H1 (cell line): ENCODE data around the gene CCDC83. TPM values are rescaled to one million over a fixed set of nuclear protein-coding genes. Genes with fewer than 3 reads are reported as not detected.

Experiments
- CTCF ChIA-PET: fragments of 300-600 bp; sonication (Branson Sonifier 250); formaldehyde crosslinking; loops from one replicate; lab custom pipeline; 2021; ENCODE audit not compliant: partially characterized antibody; lab: Charles Lee
- POLR2A ChIA-PET: fragments of 300-600 bp; sonication (Branson Sonifier 250); formaldehyde crosslinking; loops from one replicate; lab custom pipeline; 2021; ENCODE audit warnings: inconsistent platforms; ENCODE audit not compliant: partially characterized antibody; lab: Charles Lee
- DNase-seq, 2 experiments: peaks; one replicate each; pipeline versions ENCODE4 v3.0.0 to v3.0.0-alpha.2; 2010 to 2022; ENCODE audit warnings: low spot score in 2 of 2, low read depth in 1 of 2, mixed read lengths in 1 of 2
- FAIRE-seq: peaks from 2 replicates; lab custom pipeline; 2011; peaks lifted over from hg19 to GRCh38; lab: Jason Lieb, UNC
- H2AFZ ChIP-seq: 2 replicates; pipeline ENCODE4 v1.8.1; 2012; ENCODE audit warnings: low read length, inconsistent platforms
- H2AK5ac ChIP-seq: 2 replicates; pipeline ENCODE4 v1.6.1; 2013; ENCODE audit warnings: low read depth, low read length
- H2BK120ac ChIP-seq: replicated peaks from 2 replicates; pipeline ENCODE3; 2013; ENCODE audit warnings: low read depth, low read length, inconsistent platforms
- H2BK12ac ChIP-seq: 2 replicates; pipeline ENCODE4 v1.6.1; 2013; ENCODE audit warnings: low read depth, low read length
- H2BK15ac ChIP-seq: 2 replicates; pipeline ENCODE4 v1.6.1; 2013; ENCODE audit warnings: low read length
- H2BK20ac ChIP-seq: 2 replicates; pipeline ENCODE4 v1.6.1; 2013; ENCODE audit warnings: low read length
- H2BK5ac ChIP-seq: 2 replicates; pipeline ENCODE4 v1.6.1; 2013; ENCODE audit warnings: low read depth, low read length
- H3K14ac ChIP-seq: 2 replicates; pipeline ENCODE4 v1.6.1; 2013; ENCODE audit warnings: inconsistent platforms; ENCODE audit not compliant: insufficient read length
- H3K18ac ChIP-seq: 2 replicates; pipeline ENCODE4 v1.6.1; 2013; ENCODE audit warnings: low read length; ENCODE audit errors: extremely low read depth
- H3K23ac ChIP-seq: 2 replicates; pipeline ENCODE4 v1.6.1; 2013; ENCODE audit warnings: inconsistent platforms; ENCODE audit not compliant: insufficient read length
- H3K23me2 ChIP-seq: 2 replicates; pipeline ENCODE4 v1.6.1; 2013; ENCODE audit warnings: low read depth, low read length
- H3K27ac ChIP-seq: 2 replicates; pipeline ENCODE4 v1.6.1; 2011; ENCODE audit warnings: low read depth, low read length, inconsistent platforms
- H3K27me3 ChIP-seq, 4 experiments: replicated peaks in 1 of 4; 1 replicate in 1 of 4; 2 replicates in 3 of 4; pipeline versions ENCODE4 v1.6.1 to v1.8.1; 2011 to 2013; ENCODE audit warnings: low read length in 3 of 4, mild to moderate bottlenecking in 3 of 4, inconsistent platforms in 2 of 4, mixed read lengths in 2 of 4, moderate library complexity in 1 of 4; ENCODE audit not compliant: control insufficient read depth in 3 of 4, insufficient read depth in 3 of 4; ENCODE audit errors: extremely low read depth in 1 of 4
- H3K36me3 ChIP-seq, 4 experiments: 2 replicates each; pipeline versions ENCODE4 v1.6.1 to v1.8.1; 2011 to 2013; ENCODE audit warnings: mild to moderate bottlenecking in 4 of 4, low read length in 3 of 4, moderate library complexity in 2 of 4, control low read depth in 1 of 4, inconsistent platforms in 1 of 4; ENCODE audit not compliant: insufficient read depth in 4 of 4, control insufficient read depth in 2 of 4
- H3K4ac ChIP-seq: replicated peaks from 2 replicates; pipeline ENCODE3; 2013; ENCODE audit warnings: low read length, low read depth, mixed read lengths, inconsistent platforms; ENCODE audit not compliant: insufficient read length
- H3K4me1 ChIP-seq, 4 experiments: replicated peaks in 1 of 4; 1 replicate in 1 of 4; 2 replicates in 3 of 4; pipeline versions ENCODE4 v1.6.1 to v1.8.1; 2011 to 2013; ENCODE audit warnings: low read length in 3 of 4, inconsistent platforms in 2 of 4, mixed read lengths in 1 of 4; ENCODE audit not compliant: insufficient read depth in 4 of 4, control insufficient read depth in 3 of 4
- H3K4me2 ChIP-seq, 2 experiments: 2 replicates each; pipeline versions ENCODE4 v1.6.1 to v1.8.1; 2011 to 2013; ENCODE audit warnings: low read depth in 2 of 2, low read length in 2 of 2, control low read depth in 1 of 2, inconsistent platforms in 1 of 2, mild to moderate bottlenecking in 1 of 2; ENCODE audit not compliant: insufficient read depth in 1 of 2
- H3K4me3 ChIP-seq, 4 experiments: fragments of 200-600, 300-600 bp in 1 of 4; sonication (generic), shearing (Covaris generic), sonication (Bioruptor Twin) in 1 of 4; 2 replicates each; pipeline versions ENCODE4 v1.5.1 to v1.8.1; 2011 to 2016; ENCODE audit warnings: low read length in 4 of 4, low read depth in 3 of 4, control low read depth in 2 of 4, inconsistent platforms in 2 of 4, mild to moderate bottlenecking in 2 of 4, mixed read lengths in 1 of 4, moderate library complexity in 1 of 4; ENCODE audit not compliant: insufficient read depth in 2 of 4; ENCODE audit errors: extremely low read depth in 1 of 4
- H3K56ac ChIP-seq: replicated peaks from 2 replicates; pipeline ENCODE3; 2013; ENCODE audit warnings: low read depth, mild to moderate bottlenecking, mixed read lengths, low read length, inconsistent platforms; ENCODE audit not compliant: insufficient read length
- H3K79me1 ChIP-seq: 2 replicates; pipeline ENCODE4 v1.6.1; 2013; ENCODE audit warnings: low read depth, low read length, control low read depth
- H3K79me2 ChIP-seq, 2 experiments: 2 replicates each; pipeline versions ENCODE4 v1.6.1 to v1.8.1; 2012 to 2013; ENCODE audit warnings: low read length in 2 of 2, mild to moderate bottlenecking in 2 of 2, inconsistent platforms in 1 of 2; ENCODE audit not compliant: insufficient read depth in 2 of 2, control insufficient read depth in 1 of 2
- H3K9ac ChIP-seq, 4 experiments: replicated peaks in 1 of 4; 1 replicate in 1 of 4; 2 replicates in 3 of 4; pipeline versions ENCODE4 v1.6.1 to v1.8.1; 2011 to 2013; ENCODE audit warnings: low read depth in 3 of 4, low read length in 3 of 4, control low read depth in 2 of 4, mild to moderate bottlenecking in 2 of 4, moderate library complexity in 2 of 4, inconsistent platforms in 1 of 4; ENCODE audit errors: extremely low read depth in 1 of 4
- H3K9me3 ChIP-seq, 2 experiments: 2 replicates each; pipeline versions ENCODE4 v1.6.1 to v1.8.1; 2012 to 2013; ENCODE audit warnings: mild to moderate bottlenecking in 2 of 2, moderate library complexity in 2 of 2, control low read depth in 1 of 2, inconsistent platforms in 1 of 2, low read depth in 1 of 2, low read length in 1 of 2, mixed read lengths in 1 of 2; ENCODE audit not compliant: insufficient read depth in 2 of 2
- H4K20me1 ChIP-seq, 2 experiments: replicated peaks in 1 of 2; 2 replicates each; pipeline versions ENCODE3 to v1.8.1; 2011 to 2013; ENCODE audit warnings: inconsistent platforms in 2 of 2, low read length in 2 of 2, mild to moderate bottlenecking in 1 of 2; ENCODE audit not compliant: insufficient read depth in 2 of 2, control insufficient read depth in 1 of 2
- H4K5ac ChIP-seq: 2 replicates; pipeline ENCODE4 v1.6.1; 2013; ENCODE audit warnings: low read length, low read depth, mixed read lengths, inconsistent platforms; ENCODE audit not compliant: insufficient read length
- H4K8ac ChIP-seq: 2 replicates; pipeline ENCODE4 v1.8.0; 2013; ENCODE audit warnings: mild to moderate bottlenecking, moderate library complexity, low read length, inconsistent platforms; ENCODE audit not compliant: insufficient read depth; ENCODE audit errors: extremely low read depth
- H4K91ac ChIP-seq: replicated peaks from 2 replicates; pipeline ENCODE3; 2013; ENCODE audit warnings: low read length, mixed read lengths, inconsistent platforms; ENCODE audit not compliant: insufficient read length
- RFX5 ChIP-seq: IDR thresholded peaks from 2 replicates; pipeline ENCODE4 v1.6.1; 2011; ENCODE audit warnings: low read depth, low read length, improper control_type of control experiment, borderline replicate concordance
- WGBS, 2 experiments: shearing (Covaris generic) in 1 of 2; methylation state at CpG; one replicate each; pipeline versions ENCODE4 v1.1.6 to v1.1.7; 2013 to 2015; ENCODE audit warnings: low lambda C conversion rate in 2 of 2, mixed read lengths in 2 of 2, inconsistent platforms in 1 of 2, low coverage in 1 of 2, missing lambda C conversion rate in 1 of 2; ENCODE audit not compliant: insufficient replicate concordance in 2 of 2, insufficient coverage in 1 of 2, insufficient read length in 1 of 2; ENCODE audit errors: extremely low coverage in 1 of 2, missing lambda C conversion rate in 1 of 2; 5-methylcytosine and 5-hydroxymethylcytosine counted together
- polyA plus RNA-seq, 7 experiments: library from polyadenylated mRNA; depleted of rRNA in 3 of 7; stranded (reverse) in 5 of 7; unstranded in 2 of 7; fragments of >200 nt in 5 of 7; fragments of 200-250 nt in 2 of 7; gene quantifications; 1 replicate in 5 of 7; 2 replicates in 1 of 7; 4 replicates in 1 of 7; pipeline versions ENCODE4 v1.2.1 to v1.2.3, GENCODE V29; 2011 to 2013; ENCODE audit warnings: missing spikeins in 2 of 7, mixed read lengths in 2 of 7
- total RNA-seq: library from RNA; stranded (reverse); fragmentation: NEBNext Ultra II Directional; extraction: Animal tissue kit (Norgen Biotek cat#: 25700); gene quantifications from 2 replicates; pipeline ENCODE4 v1.2.1, GENCODE V29; 2021

Gene CCDC83
- total and polyA plus RNA-seq, 2 of the 8 experiments (the other 6 are each of a cell fraction or from before 2014, with no cell fraction given): not detected

GRCh38 chr11:85815186-85815931 lies 39.8 kb upstream of the CCDC83 start:
- no peaks in the 10 kb centered on the region; a peak in 1 of 7 replicates for H3K4me1 ChIP-seq
- H3K14ac ChIP-seq: no peak overlapping the region
- H3K18ac ChIP-seq: no peak overlapping the region
- no peak overlapping the region for H2BK12ac ChIP-seq
- no peak overlapping the region for H3K27ac ChIP-seq
- H3K23ac ChIP-seq: no peak overlapping the region
- H3K56ac ChIP-seq: no peak overlapping the region
- H3K9me3 ChIP-seq: no peaks in the 10 kb centered on the region
- no peak overlapping the region for H4K8ac ChIP-seq
- H3K4me2 ChIP-seq: no peak overlapping the region
- H4K20me1 ChIP-seq: no peaks in the 10 kb centered on the region
- H2AFZ ChIP-seq: no peak overlapping the region
- H2BK20ac ChIP-seq: no peak overlapping the region
- DNase-seq (no peak), FAIRE-seq (no peak)
- TF ChIP-seq RFX5: no peak
- no peaks in the 10 kb centered on the region for H3K79me2 ChIP-seq
- no peaks in the 10 kb centered on the region for H3K36me3 ChIP-seq
- H3K23me2 ChIP-seq: peaks cover 6% of the 10 kb centered on the region; the same call in 1 of the 2 replicates
- no peak overlapping the region for H3K9ac ChIP-seq
- no peak overlapping the region for H4K5ac ChIP-seq
- no peak overlapping the region; the same call in 1 of the 2 replicates for H2BK15ac ChIP-seq
- ChIA-PET POLR2A (no interaction called here), CTCF (interaction anchor here (0.9 to 3.0 kb wide), 4 partner anchors 11 to 124 kb away, joined by 3 to 31 read pairs (median 3); partner anchors contain the start of gene CCDC83)
- no peak overlapping the region for H2BK5ac ChIP-seq
- H2BK120ac ChIP-seq: no peak overlapping the region
- no peaks in the 10 kb centered on the region for H3K79me1 ChIP-seq
- no peak overlapping the region for H3K4me3 ChIP-seq
- H3K4ac ChIP-seq: no peak overlapping the region
- H2AK5ac ChIP-seq: no peak overlapping the region
- WGBS, 2 experiments: 66% methylated on average over 4 of the region's 4 CpGs; no CpG with 5 or more reads in 1 of the 2 experiments
- H3K27me3 ChIP-seq: peaks cover 0 to 23% (median 11%) of the 10 kb centered on the region in 4 experiments; a peak in 5 of 7 replicates
- H4K91ac ChIP-seq: no peak overlapping the region
